ENCODE data around the gene ANKRD18A.
"Not testable (repeated sequence)": the region's sequence is repeated elsewhere in the genome, so short reads cannot be mapped to it uniquely, and the experiment has no call there.

ANKRD18A gene

GRCh38 chr9:38622951-38623350 lies 2.6 kb upstream of the ANKRD18A start:
- DNase-seq: no peak

GRCh38 chr9:38622288-38622674 lies 1.9 kb upstream of the ANKRD18A start:
- no peak for DNase-seq

GRCh38 chr9:38621434-38622287 lies 1.3 kb upstream of the ANKRD18A start:
- DNase-seq: no peak

- DNase-seq: no peak
Observed at GRCh38 chr9:38619556-38620447, 594 bp downstream of the ANKRD18A start.

GRCh38 chr9:38598029-38598745 lies 22.2 kb downstream of the ANKRD18A start:
- not testable (repeated sequence) for DNase-seq

GRCh38 chr9:38595117-38595516 lies 25.3 kb downstream of the ANKRD18A start:
- not testable (repeated sequence) for DNase-seq

GRCh38 chr9:38591346-38592063 lies 28.9 kb downstream of the ANKRD18A start:
- DNase-seq: peak; percentile 5

- DNase-seq: not testable (repeated sequence)
Observed at GRCh38 chr9:38583765-38584164, 36.6 kb downstream of the ANKRD18A start.

- DNase-seq: not testable (repeated sequence)
Observed at GRCh38 chr9:38580112-38580511, 40.3 kb downstream of the ANKRD18A start.

GRCh38 chr9:38576181-38576580 lies 44.2 kb downstream of the ANKRD18A start:
- DNase-seq: not testable (repeated sequence)

- not testable (repeated sequence) for DNase-seq
Observed at GRCh38 chr9:38566048-38566447, 54.3 kb downstream of the ANKRD18A start.

- DNase-seq: not testable (repeated sequence)
Observed at GRCh38 chr9:38565178-38565577, 55.2 kb downstream of the ANKRD18A start.

GRCh38 chr9:38563911-38564310 lies 56.5 kb downstream of the ANKRD18A start:
- DNase-seq: not testable (repeated sequence)

GRCh38 chr9:38561134-38561533 lies 59.3 kb downstream of the ANKRD18A start:
- DNase-seq: not testable (repeated sequence)

- DNase-seq: not testable (repeated sequence)
Observed at GRCh38 chr9:38559172-38559571, 61.2 kb downstream of the ANKRD18A start.

GRCh38 chr9:38557746-38558145 lies 62.6 kb downstream of the ANKRD18A start:
- DNase-seq: not testable (repeated sequence)

- not testable (repeated sequence) for DNase-seq
Observed at GRCh38 chr9:38554966-38555365, 65.4 kb downstream of the ANKRD18A start.

GRCh38 chr9:38553019-38553418 lies 67.4 kb downstream of the ANKRD18A start:
- DNase-seq: not testable (repeated sequence)

GRCh38 chr9:38546497-38547163 lies 73.8 kb downstream of the ANKRD18A start:
- DNase-seq: not testable (repeated sequence)

- not testable (repeated sequence) for DNase-seq
Observed at GRCh38 chr9:38540535-38540934, 79.9 kb downstream of the ANKRD18A start.

GRCh38 chr9:38529317-38529716 lies 91.1 kb downstream of the ANKRD18A start:
- DNase-seq: no peak

GRCh38 chr9:38527503-38527902 lies 92.9 kb downstream of the ANKRD18A start:
- no peak for DNase-seq
